AG09319 (cell line): ENCODE data around the gene PDE8B.

Experiments used
- DNase-seq: peaks from one replicate; pipeline ENCODE4 v3.0.0-alpha.2; 2010; ENCODE audit warnings: low read depth; ENCODE audit errors: extremely low read depth
- CTCF ChIP-seq: IDR thresholded peaks from 2 replicates; pipeline ENCODE4 v1.5.1; 2011; ENCODE audit warnings: low read depth, mild to moderate bottlenecking, inconsistent platforms, low read length, moderate library complexity

PDE8B gene

GRCh38 chr5:77321793-77322394 lies 111.4 kb downstream of the PDE8B start:
- no peak for TF ChIP-seq CTCF
- DNase-seq, result no peak

DNA sequence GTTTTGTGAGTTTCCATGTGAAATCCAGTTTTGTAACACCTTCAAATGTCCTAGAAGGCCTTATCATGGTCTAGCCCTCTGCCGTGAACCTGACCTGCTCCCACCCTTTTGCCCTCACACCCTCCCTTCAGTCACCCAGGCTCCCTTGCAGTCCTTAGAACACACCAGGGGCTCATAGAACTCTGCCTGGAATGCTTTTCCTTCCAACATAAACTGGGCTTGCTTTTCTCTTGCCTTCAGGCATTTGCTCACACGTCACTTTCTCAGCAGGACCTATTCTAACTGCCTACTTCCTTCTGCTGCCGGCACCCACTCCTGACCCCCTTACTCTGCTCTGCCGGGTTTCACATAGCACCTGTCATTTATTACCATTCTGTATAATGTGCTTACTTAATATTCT lies 111.9 kb downstream of the PDE8B start:
- no peak for DNase-seq
- no peak for TF ChIP-seq CTCF

- no peak for DNase-seq
- no peak for TF ChIP-seq CTCF
Observed at GRCh38 chr5:77325921-77326541, 115.6 kb downstream of the PDE8B start.

GRCh38 chr5:77326986-77327734 lies 116.7 kb downstream of the PDE8B start:
- TF ChIP-seq CTCF, result no peak
- DNase-seq, result no peak

- no peak for TF ChIP-seq CTCF
- no peak for DNase-seq
Observed at GRCh38 chr5:77328930-77329647, 118.6 kb downstream of the PDE8B start.

DNA sequence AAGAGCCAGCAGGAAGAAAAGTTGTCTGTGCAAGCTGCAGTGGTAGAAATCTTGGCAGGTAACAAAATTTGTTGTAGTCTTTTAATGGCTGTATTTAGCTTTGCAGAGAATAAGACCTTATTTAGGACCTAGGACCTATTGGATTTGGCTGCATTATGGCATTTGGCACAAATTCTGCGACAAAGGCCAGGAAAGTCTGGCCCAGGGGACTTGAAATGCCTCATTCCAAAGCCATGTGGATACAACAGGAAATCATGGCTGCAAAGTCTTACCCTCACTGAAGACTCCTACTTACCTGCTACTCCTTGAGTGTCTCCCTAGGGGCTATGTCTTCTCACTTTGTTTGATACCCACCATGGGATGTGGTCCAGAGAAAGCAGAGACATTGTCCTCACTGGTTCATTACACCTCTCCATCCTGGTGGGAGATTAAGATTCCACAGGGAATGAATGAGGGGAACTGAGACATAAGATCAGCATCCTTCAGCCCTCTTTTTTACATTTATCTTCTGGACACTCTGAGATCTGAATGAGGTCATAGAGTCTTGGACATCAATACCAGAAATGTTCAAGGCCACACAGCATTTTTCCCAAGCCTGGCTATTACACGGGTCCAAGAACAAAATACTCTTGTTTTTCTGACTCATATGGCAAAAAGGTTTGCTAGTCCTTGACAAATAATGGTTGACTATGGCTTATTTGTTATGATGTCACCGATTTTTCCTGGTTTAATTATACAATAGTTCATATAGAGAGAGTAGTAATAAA lies 119.4 kb downstream of the PDE8B start:
- no peak for DNase-seq
- no peak for TF ChIP-seq CTCF
